Measurements from ENCODE around the gene TMEM87B.

DNA sequence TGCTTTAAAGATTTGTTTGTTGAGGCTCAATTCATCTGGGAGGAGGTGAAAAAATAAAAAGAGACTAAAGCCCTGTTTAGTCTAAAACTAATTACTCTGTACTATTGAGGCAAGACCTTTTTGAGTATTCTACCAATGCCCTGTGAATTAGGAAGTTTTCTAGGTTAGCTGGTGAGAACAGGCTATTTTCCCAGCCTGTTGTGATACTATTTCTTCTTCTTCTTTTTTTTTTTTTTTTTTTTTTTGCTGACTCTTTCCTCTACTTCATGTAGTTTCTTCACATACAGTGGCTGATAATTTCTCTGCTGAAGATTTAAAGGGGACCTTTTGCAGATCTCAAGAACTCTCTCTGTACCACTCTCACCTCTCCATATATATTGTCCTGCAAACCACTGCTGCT lies 8.8 kb upstream of the TMEM87B start:
- TF ChIP-seq, protein P1, sequence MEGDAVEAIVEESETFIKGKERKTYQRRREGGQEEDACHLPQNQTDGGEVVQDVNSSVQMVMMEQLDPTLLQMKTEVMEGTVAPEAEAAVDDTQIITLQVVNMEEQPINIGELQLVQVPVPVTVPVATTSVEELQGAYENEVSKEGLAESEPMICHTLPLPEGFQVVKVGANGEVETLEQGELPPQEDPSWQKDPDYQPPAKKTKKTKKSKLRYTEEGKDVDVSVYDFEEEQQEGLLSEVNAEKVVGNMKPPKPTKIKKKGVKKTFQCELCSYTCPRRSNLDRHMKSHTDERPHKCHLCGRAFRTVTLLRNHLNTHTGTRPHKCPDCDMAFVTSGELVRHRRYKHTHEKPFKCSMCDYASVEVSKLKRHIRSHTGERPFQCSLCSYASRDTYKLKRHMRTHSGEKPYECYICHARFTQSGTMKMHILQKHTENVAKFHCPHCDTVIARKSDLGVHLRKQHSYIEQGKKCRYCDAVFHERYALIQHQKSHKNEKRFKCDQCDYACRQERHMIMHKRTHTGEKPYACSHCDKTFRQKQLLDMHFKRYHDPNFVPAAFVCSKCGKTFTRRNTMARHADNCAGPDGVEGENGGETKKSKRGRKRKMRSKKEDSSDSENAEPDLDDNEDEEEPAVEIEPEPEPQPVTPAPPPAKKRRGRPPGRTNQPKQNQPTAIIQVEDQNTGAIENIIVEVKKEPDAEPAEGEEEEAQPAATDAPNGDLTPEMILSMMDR (conservative IDR thresholded peaks at IDR 0.05; ENCODE audit: low read depth, low read length), result no peak
- no peak for TF ChIP-seq EZH2 (IDR thresholded peaks at IDR 0.05; ENCODE audit: borderline replicate concordance, low read depth, low read length, poor library complexity, severe bottlenecking)

Data from A673 (cell line).